GM13977 (cell line): ENCODE results near the gene CAMTA1.

Experiments used
- DNase-seq: peaks from one replicate; pipeline ENCODE4 v3.0.0; 2012; ENCODE audit warnings: low spot score
- CTCF ChIP-seq: IDR thresholded peaks from 2 replicates; pipeline ENCODE4 v1.5.1; 2012; ENCODE audit warnings: mild to moderate bottlenecking, control low read depth; ENCODE audit not compliant: insufficient read depth; ENCODE audit errors: extremely low read depth, missing control alignments
- in situ Hi-C: fragments of 300-500 bp; cut with MboI; formaldehyde crosslinking; loops from one replicate; pipeline ENCODE4 v1.12.0; 2022; ENCODE audit warnings: low sequenced_read_pairs, low pct_unique_long_range_greater_than_20kb, mixed read lengths, inconsistent platforms; ENCODE audit not compliant: unreplicated experiment

Gene CAMTA1

DNA sequence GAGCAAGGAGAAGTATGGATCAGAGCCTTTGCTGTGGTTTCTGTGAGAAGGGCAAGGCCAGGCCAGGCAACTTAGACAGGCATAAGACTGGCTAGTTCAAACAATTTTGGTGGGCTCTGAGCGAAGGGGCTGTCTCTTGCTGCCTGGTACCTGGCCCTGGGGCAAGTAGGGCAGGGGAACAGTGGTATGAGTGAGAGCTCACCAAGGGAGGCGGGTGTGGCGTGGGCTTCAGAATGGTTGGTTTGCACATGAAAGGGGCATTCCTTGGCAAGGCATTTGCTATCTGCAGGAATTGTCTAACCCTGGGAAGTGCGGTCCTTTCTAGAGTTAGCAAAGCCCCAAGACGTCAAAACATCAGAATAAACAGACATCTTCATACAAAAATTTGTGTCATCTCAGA is 210.5 kb downstream of the CAMTA1 start:
- DNase-seq: no peak
- in situ Hi-C loops: no loop called here
- no peak for TF ChIP-seq CTCF

GRCh38 chr1:6996371-6996770 is 211.1 kb downstream of the CAMTA1 start:
- DNase-seq: peak; percentile 76
- no peak for TF ChIP-seq CTCF
- in situ Hi-C loops: no loop called here

DNA sequence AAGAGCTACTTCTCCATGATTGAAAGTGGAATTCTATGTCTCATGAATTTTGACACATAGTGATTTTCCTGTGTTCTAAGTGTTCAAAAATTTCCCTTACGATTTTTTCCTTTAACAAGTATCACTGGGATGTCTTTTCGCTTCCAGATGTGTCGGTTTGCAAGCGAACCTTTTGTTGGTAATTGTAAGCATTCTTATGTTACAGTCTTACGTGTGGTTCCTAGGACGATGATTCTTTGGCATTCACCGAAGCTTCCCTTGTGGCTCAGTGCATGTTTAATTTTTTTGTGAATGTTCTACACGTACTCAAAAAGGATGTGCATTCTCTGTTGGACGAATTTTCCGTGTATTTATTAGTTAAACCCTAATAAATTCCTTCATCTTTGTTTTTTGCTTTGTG is 211.6 kb downstream of the CAMTA1 start:
- no peak for TF ChIP-seq CTCF
- in situ Hi-C loops: no loop called here
- no peak for DNase-seq

DNA sequence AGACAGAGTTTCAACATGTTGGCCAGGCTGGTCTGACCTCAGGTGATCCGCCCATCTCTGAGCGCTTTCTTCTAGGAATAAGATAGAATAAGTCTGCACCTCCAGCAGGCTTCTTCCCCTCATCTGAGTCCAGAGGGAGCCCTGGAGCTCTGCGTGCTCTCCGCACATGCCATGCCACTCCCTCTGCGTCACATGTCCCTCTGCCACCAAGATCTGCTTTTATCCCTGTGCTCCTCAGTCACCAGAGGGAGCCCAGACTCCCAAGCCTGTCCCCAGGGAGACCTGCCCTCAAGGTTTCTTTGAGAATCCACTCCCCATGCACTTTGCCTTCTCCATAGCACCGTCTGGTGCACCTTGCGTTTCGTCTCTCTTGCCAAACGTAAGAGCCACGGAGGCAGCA is 213.0 kb downstream of the CAMTA1 start:
- in situ Hi-C loops: no loop called here
- TF ChIP-seq CTCF: no peak
- no peak for DNase-seq

DNA sequence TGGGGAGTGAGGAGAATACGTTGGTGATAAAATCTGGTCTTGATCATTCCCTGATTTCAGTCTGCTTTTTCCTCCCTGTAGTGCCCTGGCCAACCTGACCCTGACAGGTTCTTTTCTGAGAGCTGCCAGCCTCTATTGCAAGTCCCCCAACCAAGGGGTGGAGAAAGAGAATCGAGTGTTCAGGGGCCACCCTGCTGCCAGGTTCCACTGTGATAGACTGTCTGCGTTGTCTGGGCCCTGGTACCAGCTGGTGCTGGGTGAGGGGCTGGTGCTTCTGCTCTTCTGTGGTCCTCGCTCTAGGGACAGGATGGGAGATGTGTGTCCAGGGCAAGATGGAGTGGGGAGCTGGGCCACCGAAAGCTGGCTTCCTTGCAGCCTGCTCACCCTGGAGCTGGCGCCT is 214.6 kb downstream of the CAMTA1 start:
- TF ChIP-seq CTCF: no peak
- DNase-seq: no peak
- in situ Hi-C loops: no loop called here

GRCh38 chr1:7000720-7001119 is 215.5 kb downstream of the CAMTA1 start:
- no peak for TF ChIP-seq CTCF
- in situ Hi-C loops: no loop called here
- no peak for DNase-seq

DNA sequence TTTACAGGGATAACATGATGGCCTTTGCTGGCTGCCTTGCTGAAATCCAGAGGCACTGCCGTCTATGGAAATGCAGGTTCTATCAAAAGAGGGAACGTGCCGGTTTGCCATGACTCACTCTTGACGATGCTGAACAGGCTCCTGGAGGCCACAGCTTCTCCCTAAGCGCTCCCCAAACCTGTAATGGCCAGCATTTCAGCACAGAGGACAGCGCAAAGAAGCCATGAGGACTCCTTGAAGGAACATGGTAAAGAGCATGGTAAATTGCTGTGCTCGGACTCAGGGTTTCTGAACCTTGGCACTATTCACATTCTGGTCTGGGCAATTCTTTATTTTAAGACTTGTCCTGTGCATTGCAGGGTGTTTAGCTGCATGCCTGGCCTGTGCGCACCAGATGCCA is 217.5 kb downstream of the CAMTA1 start:
- no peak for TF ChIP-seq CTCF
- DNase-seq: no peak
- in situ Hi-C loops: no loop called here
